HEK293 (cell line): ENCODE results near the gene AFF3.

Source experiments
- CTCF ChIA-PET: fragments of 350-600 bp; formaldehyde crosslinking; extraction: SDS; loops from one replicate; lab custom pipeline; 2021; ENCODE audit warnings: antibody characterized with exemption; lab: Yijun Ruan, JAX
- POLR2A ChIA-PET: fragments of 300-600 bp; formaldehyde crosslinking; extraction: SDS; loops from one replicate; lab custom pipeline; 2020; ENCODE audit warnings: antibody characterized with exemption, inconsistent platforms; lab: Yijun Ruan, JAX
- H3K27ac ChIP-seq: fragments of 200-500 bp; sonication (Bioruptor generic); 2 replicates; pipeline ENCODE4 v1.5.1; 2014; ENCODE audit warnings: low read depth, low read length, control low read depth, inconsistent platforms; ENCODE audit errors: extremely low read depth
- H3K36me3 ChIP-seq, 2 experiments: fragments of 200-500 bp in 1 of 2; sonication (Bioruptor generic) in 1 of 2; 1 replicate in 1 of 2; 2 replicates in 1 of 2; pipeline ENCODE4 v1.5.1; 2014 to 2017; ENCODE audit warnings: inconsistent platforms in 2 of 2, low read length in 2 of 2; ENCODE audit not compliant: control insufficient read depth in 2 of 2, insufficient read depth in 1 of 2
- H3K4me1 ChIP-seq: fragments of 200-500 bp; sonication (Bioruptor generic); 2 replicates; pipeline ENCODE4 v1.5.1; 2014; ENCODE audit warnings: mild to moderate bottlenecking, low read length, inconsistent platforms; ENCODE audit not compliant: control insufficient read depth, insufficient read depth
- H3K4me3 ChIP-seq: 2 replicates; pipeline ENCODE4 v1.5.1; 2011; ENCODE audit warnings: low read depth, mild to moderate bottlenecking, control low read depth, low read length, moderate library complexity
- H3K9me3 ChIP-seq: fragments of 200-500 bp; sonication (Bioruptor generic); 2 replicates; pipeline ENCODE4 v1.5.1; 2014; ENCODE audit warnings: low read depth, low read length, inconsistent platforms; ENCODE audit not compliant: control insufficient read depth, insufficient read depth
- HOXD13 ChIP-seq: sonication (generic); formaldehyde crosslinking; IDR thresholded peaks from 2 replicates; pipeline ENCODE4 v1.8.0; 2022; ENCODE audit warnings: missing genetic modification reagents, borderline replicate concordance
- WT1 ChIP-seq: fragments of 450-650 bp; formaldehyde crosslinking; IDR thresholded peaks from 2 replicates; pipeline ENCODE4 v1.5.1; 2016; ENCODE audit warnings: missing biosample characterization, missing genetic modification characterization
- ZNF202 ChIP-seq: fragments of 450-650 bp; formaldehyde crosslinking; IDR thresholded peaks from 2 replicates; pipeline ENCODE4 v1.5.1; 2016; ENCODE audit warnings: missing biosample characterization, missing genetic modification characterization, borderline replicate concordance
- ZNF214 ChIP-seq: fragments of 450-650 bp; formaldehyde crosslinking; IDR thresholded peaks from 2 replicates; pipeline ENCODE4 v1.5.1; 2017; ENCODE audit warnings: missing biosample characterization, mild to moderate bottlenecking, missing genetic modification characterization, borderline replicate concordance
- ZNF350 ChIP-seq: fragments of 450-650 bp; formaldehyde crosslinking; IDR thresholded peaks from 2 replicates; pipeline ENCODE4 v1.5.0; 2017; ENCODE audit warnings: missing biosample characterization, mild to moderate bottlenecking, missing genetic modification characterization
- ZNF354C ChIP-seq: fragments of 450-650 bp; formaldehyde crosslinking; IDR thresholded peaks from 2 replicates; pipeline ENCODE4 v1.5.1; 2016; ENCODE audit warnings: missing biosample characterization, missing genetic modification characterization, low read depth, borderline replicate concordance
- ZNF391 ChIP-seq: fragments of 450-650 bp; formaldehyde crosslinking; IDR thresholded peaks from 2 replicates; pipeline ENCODE4 v1.5.1; 2016; ENCODE audit warnings: low read depth, missing biosample characterization, missing genetic modification characterization, borderline replicate concordance
- ZNF394 ChIP-seq: fragments of 450-650 bp; formaldehyde crosslinking; IDR thresholded peaks from 2 replicates; pipeline ENCODE4 v1.5.1; 2016; ENCODE audit warnings: missing biosample characterization, missing genetic modification characterization, mild to moderate bottlenecking, moderate library complexity, borderline replicate concordance
- ZNF404 ChIP-seq: fragments of 450-650 bp; formaldehyde crosslinking; IDR thresholded peaks from 2 replicates; pipeline ENCODE4 v1.5.1; 2017; ENCODE audit warnings: missing biosample characterization, missing genetic modification characterization
- ZNF416 ChIP-seq: fragments of 450-650 bp; formaldehyde crosslinking; IDR thresholded peaks from 2 replicates; pipeline ENCODE4 v1.5.1; 2016; ENCODE audit warnings: missing biosample characterization, missing genetic modification characterization
- ZNF501 ChIP-seq: fragments of 450-650 bp; formaldehyde crosslinking; IDR thresholded peaks from 2 replicates; pipeline ENCODE4 v1.5.1; 2016; ENCODE audit warnings: missing biosample characterization, missing genetic modification characterization
- ZNF521 ChIP-seq: fragments of 450-650 bp; formaldehyde crosslinking; IDR thresholded peaks from 2 replicates; pipeline ENCODE4 v1.5.1; 2017; ENCODE audit warnings: missing biosample characterization, mild to moderate bottlenecking, missing genetic modification characterization
- ZNF530 ChIP-seq: fragments of 450-650 bp; formaldehyde crosslinking; IDR thresholded peaks from 2 replicates; pipeline ENCODE4 v1.5.1; 2016; ENCODE audit warnings: low read depth, missing biosample characterization, missing genetic modification characterization
- ZNF544 ChIP-seq: fragments of 450-650 bp; formaldehyde crosslinking; IDR thresholded peaks from 2 replicates; pipeline ENCODE4 v1.5.0; 2017; ENCODE audit warnings: missing biosample characterization, missing genetic modification characterization
- ZNF555 ChIP-seq: fragments of 450-650 bp; formaldehyde crosslinking; conservative IDR thresholded peaks from 2 replicates; pipeline ENCODE4 v1.5.1; 2017; ENCODE audit warnings: missing biosample characterization, mild to moderate bottlenecking, missing genetic modification characterization, inconsistent platforms
- ZNF670 ChIP-seq: fragments of 450-650 bp; formaldehyde crosslinking; IDR thresholded peaks from 2 replicates; pipeline ENCODE4 v1.5.1; 2016; ENCODE audit warnings: missing biosample characterization, missing genetic modification characterization, low read depth
- ZNF677 ChIP-seq: fragments of 450-650 bp; IDR thresholded peaks from 2 replicates; pipeline ENCODE4 v1.5.0; 2018; ENCODE audit warnings: missing biosample characterization, mild to moderate bottlenecking, missing genetic modification characterization, moderate library complexity
- ZNF792 ChIP-seq: fragments of 450-650 bp; formaldehyde crosslinking; IDR thresholded peaks from 2 replicates; pipeline ENCODE4 v1.5.1; 2016; ENCODE audit warnings: missing biosample characterization, missing genetic modification characterization
- ZSCAN16 ChIP-seq: fragments of 450-650 bp; formaldehyde crosslinking; IDR thresholded peaks from 2 replicates; pipeline ENCODE4 v1.5.1; 2016; ENCODE audit warnings: missing biosample characterization, missing genetic modification characterization
- ZSCAN30 ChIP-seq: fragments of 450-650 bp; IDR thresholded peaks from 2 replicates; pipeline ENCODE4 v1.5.1; 2018; ENCODE audit warnings: missing biosample characterization, mild to moderate bottlenecking, missing genetic modification characterization, moderate library complexity
- TF ChIP-seq, protein P1 (sequence below): fragments of 450-650 bp; IDR thresholded peaks from 2 replicates; pipeline ENCODE4 v1.5.1; 2018; ENCODE audit warnings: missing biosample characterization, mild to moderate bottlenecking, missing genetic modification characterization
- TF ChIP-seq, protein P2 (sequence below): fragments of 450-650 bp; formaldehyde crosslinking; IDR thresholded peaks from 2 replicates; pipeline ENCODE4 v1.5.1; 2016; ENCODE audit warnings: missing biosample characterization, missing genetic modification characterization, borderline replicate concordance
- TF ChIP-seq, protein P3 (sequence below): fragments of 450-650 bp; formaldehyde crosslinking; IDR thresholded peaks from 2 replicates; pipeline ENCODE4 v1.5.1; 2016; ENCODE audit warnings: missing biosample characterization, missing genetic modification characterization, borderline replicate concordance
- TF ChIP-seq, protein P4 (sequence below): fragments of 450-650 bp; formaldehyde crosslinking; IDR thresholded peaks from 2 replicates; pipeline ENCODE4 v1.5.1; 2016; ENCODE audit warnings: missing biosample characterization, missing genetic modification characterization

The AFF3 gene

DNA sequence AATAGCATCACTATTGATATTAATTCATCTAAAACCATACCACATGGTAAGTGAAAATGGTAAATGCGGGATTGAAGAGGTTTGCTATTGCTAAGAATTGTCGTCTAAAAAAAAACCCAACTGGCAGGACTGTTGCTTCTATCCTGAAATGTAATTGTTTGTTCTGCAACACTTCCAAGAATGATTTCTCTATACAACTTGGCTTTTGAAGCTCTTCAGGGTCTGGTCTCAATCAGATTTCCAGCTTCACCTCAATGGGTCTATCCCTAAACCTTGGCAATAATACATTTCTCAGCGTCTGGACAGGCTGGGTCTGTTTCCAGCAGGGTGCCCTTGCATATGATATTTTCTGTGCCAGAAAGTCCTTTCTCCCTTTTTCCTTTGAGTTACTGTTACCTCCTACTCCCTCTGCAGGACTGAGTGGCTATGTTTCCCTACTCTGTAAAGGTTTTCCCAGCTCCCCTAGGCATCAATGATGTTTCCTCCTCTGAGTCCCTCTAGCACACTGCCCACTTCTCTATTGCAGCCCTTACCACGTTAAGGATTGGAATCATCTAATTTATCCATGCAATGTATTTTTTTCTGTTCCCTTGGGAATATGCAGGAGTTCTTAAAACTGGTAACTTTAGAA is 534.4 kb downstream of the AFF3 start:
- ChIA-PET CTCF (interaction anchor here (0.6 kb wide), 1 partner anchor 180 kb away, joined by 3 read pairs; no protein-coding TSS in a partner anchor), POLR2A (no interaction called here)
- TF ChIP-seq ZNF530 (tag by site-specific recombination), result no peak
- no peak for TF ChIP-seq ZNF677 (tag by site-specific recombination)
- no peak for TF ChIP-seq ZNF792 (tag by site-specific recombination)
- TF ChIP-seq ZNF391 (tag by site-specific recombination), result no peak
- Histone ChIP-seq H3K36me3 (no peaks in the 10 kb centered on the region), H3K4me3 (no peak overlapping the region), H3K27ac (no peak overlapping the region), H3K9me3 (no peaks in the 10 kb centered on the region), H3K4me1 (no peaks in the 10 kb centered on the region)

DNA sequence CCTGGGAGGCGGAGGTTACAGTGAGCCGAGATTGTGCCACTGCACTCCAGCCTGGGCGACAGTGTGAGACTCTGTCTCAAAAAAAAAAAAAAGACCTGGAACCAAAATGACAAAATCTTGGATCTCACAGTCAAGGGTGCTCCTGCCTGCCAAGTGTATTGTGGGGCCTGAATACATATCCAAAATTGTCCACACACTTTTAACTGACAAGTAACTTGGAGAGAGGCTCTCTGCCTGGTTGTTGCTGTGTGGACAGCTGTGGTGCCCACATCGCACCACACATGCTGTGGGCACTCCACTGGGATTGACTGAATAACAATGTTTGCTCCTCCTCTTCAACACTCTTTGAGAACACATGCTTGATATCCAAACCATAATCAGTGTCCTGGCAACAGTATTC is 534.9 kb downstream of the AFF3 start:
- no peak for TF ChIP-seq ZNF544 (tag by site-specific recombination)
- no peak for TF ChIP-seq WT1 (tag by site-specific recombination)
- no peak for TF ChIP-seq ZSCAN30 (tag by site-specific recombination)
- TF ChIP-seq, protein P1, sequence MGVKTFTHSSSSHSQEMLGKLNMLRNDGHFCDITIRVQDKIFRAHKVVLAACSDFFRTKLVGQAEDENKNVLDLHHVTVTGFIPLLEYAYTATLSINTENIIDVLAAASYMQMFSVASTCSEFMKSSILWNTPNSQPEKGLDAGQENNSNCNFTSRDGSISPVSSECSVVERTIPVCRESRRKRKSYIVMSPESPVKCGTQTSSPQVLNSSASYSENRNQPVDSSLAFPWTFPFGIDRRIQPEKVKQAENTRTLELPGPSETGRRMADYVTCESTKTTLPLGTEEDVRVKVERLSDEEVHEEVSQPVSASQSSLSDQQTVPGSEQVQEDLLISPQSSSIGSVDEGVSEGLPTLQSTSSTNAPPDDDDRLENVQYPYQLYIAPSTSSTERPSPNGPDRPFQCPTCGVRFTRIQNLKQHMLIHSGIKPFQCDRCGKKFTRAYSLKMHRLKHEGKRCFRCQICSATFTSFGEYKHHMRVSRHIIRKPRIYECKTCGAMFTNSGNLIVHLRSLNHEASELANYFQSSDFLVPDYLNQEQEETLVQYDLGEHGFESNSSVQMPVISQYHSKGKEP (tag by site-specific recombination), result no peak
- TF ChIP-seq ZNF214, result no peak
- no peak for TF ChIP-seq ZNF202 (tag by site-specific recombination)
- TF ChIP-seq, protein P2, sequence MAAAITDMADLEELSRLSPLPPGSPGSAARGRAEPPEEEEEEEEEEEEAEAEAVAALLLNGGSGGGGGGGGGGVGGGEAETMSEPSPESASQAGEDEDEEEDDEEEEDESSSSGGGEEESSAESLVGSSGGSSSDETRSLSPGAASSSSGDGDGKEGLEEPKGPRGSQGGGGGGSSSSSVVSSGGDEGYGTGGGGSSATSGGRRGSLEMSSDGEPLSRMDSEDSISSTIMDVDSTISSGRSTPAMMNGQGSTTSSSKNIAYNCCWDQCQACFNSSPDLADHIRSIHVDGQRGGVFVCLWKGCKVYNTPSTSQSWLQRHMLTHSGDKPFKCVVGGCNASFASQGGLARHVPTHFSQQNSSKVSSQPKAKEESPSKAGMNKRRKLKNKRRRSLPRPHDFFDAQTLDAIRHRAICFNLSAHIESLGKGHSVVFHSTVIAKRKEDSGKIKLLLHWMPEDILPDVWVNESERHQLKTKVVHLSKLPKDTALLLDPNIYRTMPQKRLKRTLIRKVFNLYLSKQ (tag by site-specific recombination), result no peak
- TF ChIP-seq ZNF555 (tag by site-specific recombination), result no peak
- no peak for TF ChIP-seq ZNF350 (tag by site-specific recombination)
- TF ChIP-seq ZNF354C (tag by site-specific recombination), result no peak
- TF ChIP-seq, protein P3, sequence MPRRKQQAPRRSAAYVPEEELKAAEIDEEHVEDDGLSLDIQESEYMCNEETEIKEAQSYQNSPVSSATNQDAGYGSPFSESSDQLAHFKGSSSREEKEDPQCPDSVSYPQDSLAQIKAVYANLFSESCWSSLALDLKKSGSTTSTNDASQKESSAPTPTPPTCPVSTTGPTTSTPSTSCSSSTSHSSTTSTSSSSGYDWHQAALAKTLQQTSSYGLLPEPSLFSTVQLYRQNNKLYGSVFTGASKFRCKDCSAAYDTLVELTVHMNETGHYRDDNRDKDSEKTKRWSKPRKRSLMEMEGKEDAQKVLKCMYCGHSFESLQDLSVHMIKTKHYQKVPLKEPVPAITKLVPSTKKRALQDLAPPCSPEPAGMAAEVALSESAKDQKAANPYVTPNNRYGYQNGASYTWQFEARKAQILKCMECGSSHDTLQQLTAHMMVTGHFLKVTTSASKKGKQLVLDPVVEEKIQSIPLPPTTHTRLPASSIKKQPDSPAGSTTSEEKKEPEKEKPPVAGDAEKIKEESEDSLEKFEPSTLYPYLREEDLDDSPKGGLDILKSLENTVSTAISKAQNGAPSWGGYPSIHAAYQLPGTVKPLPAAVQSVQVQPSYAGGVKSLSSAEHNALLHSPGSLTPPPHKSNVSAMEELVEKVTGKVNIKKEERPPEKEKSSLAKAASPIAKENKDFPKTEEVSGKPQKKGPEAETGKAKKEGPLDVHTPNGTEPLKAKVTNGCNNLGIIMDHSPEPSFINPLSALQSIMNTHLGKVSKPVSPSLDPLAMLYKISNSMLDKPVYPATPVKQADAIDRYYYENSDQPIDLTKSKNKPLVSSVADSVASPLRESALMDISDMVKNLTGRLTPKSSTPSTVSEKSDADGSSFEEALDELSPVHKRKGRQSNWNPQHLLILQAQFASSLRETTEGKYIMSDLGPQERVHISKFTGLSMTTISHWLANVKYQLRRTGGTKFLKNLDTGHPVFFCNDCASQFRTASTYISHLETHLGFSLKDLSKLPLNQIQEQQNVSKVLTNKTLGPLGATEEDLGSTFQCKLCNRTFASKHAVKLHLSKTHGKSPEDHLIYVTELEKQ (tag by site-specific recombination), result no peak
- no peak for TF ChIP-seq ZNF670 (tag by site-specific recombination)
- no peak for TF ChIP-seq HOXD13 (CRISPR knock-in tag)
- TF ChIP-seq, protein P4, sequence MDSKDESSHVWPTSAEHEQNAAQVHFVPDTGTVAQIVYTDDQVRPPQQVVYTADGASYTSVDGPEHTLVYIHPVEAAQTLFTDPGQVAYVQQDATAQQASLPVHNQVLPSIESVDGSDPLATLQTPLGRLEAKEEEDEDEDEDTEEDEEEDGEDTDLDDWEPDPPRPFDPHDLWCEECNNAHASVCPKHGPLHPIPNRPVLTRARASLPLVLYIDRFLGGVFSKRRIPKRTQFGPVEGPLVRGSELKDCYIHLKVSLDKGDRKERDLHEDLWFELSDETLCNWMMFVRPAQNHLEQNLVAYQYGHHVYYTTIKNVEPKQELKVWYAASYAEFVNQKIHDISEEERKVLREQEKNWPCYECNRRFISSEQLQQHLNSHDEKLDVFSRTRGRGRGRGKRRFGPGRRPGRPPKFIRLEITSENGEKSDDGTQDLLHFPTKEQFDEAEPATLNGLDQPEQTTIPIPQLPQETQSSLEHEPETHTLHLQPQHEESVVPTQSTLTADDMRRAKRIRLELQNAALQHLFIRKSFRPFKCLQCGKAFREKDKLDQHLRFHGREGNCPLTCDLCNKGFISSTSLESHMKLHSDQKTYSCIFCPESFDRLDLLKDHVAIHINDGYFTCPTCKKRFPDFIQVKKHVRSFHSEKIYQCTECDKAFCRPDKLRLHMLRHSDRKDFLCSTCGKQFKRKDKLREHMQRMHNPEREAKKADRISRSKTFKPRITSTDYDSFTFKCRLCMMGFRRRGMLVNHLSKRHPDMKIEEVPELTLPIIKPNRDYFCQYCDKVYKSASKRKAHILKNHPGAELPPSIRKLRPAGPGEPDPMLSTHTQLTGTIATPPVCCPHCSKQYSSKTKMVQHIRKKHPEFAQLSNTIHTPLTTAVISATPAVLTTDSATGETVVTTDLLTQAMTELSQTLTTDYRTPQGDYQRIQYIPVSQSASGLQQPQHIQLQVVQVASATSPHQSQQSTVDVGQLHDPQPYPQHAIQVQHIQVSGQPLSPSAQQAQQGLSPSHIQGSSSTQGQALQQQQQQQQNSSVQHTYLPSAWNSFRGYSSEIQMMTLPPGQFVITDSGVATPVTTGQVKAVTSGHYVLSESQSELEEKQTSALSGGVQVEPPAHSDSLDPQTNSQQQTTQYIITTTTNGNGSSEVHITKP, result no peak
- no peak for TF ChIP-seq ZNF501 (tag by site-specific recombination)
- no peak for TF ChIP-seq ZSCAN16 (tag by site-specific recombination)
- no peak for TF ChIP-seq ZNF521 (tag by site-specific recombination)
- no peak for TF ChIP-seq ZNF394 (tag by site-specific recombination)
- TF ChIP-seq ZNF416 (tag by site-specific recombination), result no peak
- TF ChIP-seq ZNF404 (tag by site-specific recombination), result no peak
- H3K9me3 ChIP-seq, result no peaks in the 10 kb centered on the region

More for the DNA sequence above, 534.9 kb downstream of the AFF3 start:
- ChIA-PET CTCF (no interaction called here), POLR2A (no interaction called here)
- no peaks in the 10 kb centered on the region for H3K36me3 ChIP-seq
- no peaks in the 10 kb centered on the region for H3K4me1 ChIP-seq
- H3K4me3 ChIP-seq, result no peak overlapping the region
- H3K27ac ChIP-seq, result no peak overlapping the region
